HG03280 (cell line): Measurements from ENCODE around the gene ATXN7.

ENCODE experiments used
- ATAC-seq: cut with Tn5 transposase; IDR thresholded peaks from one replicate; pipeline ENCODE4 v1.9.1; 2021; ENCODE audit warnings: mild to moderate bottlenecking, moderate library complexity; ENCODE audit not compliant: unreplicated experiment

The ATXN7 gene

GRCh38 chr3:63905731-63906620, 42.3 kb downstream of the ATXN7 start:
- ATAC-seq: no peak

GRCh38 chr3:63908081-63908736, 44.5 kb downstream of the ATXN7 start:
- ATAC-seq: no peak

- no peak for ATAC-seq
These were observed 45.1 kb downstream of the ATXN7 start for GRCh38 chr3:63908776-63909175.

- ATAC-seq: no peak
These were observed 45.8 kb downstream of the ATXN7 start for GRCh38 chr3:63909431-63909830.

GRCh38 chr3:63910001-63910400, 46.3 kb downstream of the ATXN7 start:
- ATAC-seq: no peak

- no peak for ATAC-seq
These were observed 47.2 kb downstream of the ATXN7 start for GRCh38 chr3:63910891-63911290.

GRCh38 chr3:63911509-63911872, 47.8 kb downstream of the ATXN7 start:
- no peak for ATAC-seq

GRCh38 chr3:63911873-63912767, 48.5 kb downstream of the ATXN7 start, which contains the start of gene SCAANT1:
Gene SCAANT1 (minus strand): TSS chr3:63912383.
- ATAC-seq: peak; percentile 76

- ATAC-seq: peak; percentile 14
These were observed 49.3 kb downstream of the ATXN7 start for GRCh38 chr3:63912768-63913588.

GRCh38 chr3:63914312-63914711, 50.6 kb downstream of the ATXN7 start:
- no peak for ATAC-seq

- no peak for ATAC-seq
These were observed 54.7 kb downstream of the ATXN7 start for GRCh38 chr3:63918321-63918720.

GRCh38 chr3:63920001-63920400, 56.3 kb downstream of the ATXN7 start:
- ATAC-seq: no peak

- peak; percentile 80 for ATAC-seq
These were observed 58.2 kb downstream of the ATXN7 start for GRCh38 chr3:63921741-63922482.

GRCh38 chr3:63922491-63923199, 59.0 kb downstream of the ATXN7 start:
- no peak for ATAC-seq

GRCh38 chr3:63926309-63926708, 62.6 kb downstream of the ATXN7 start:
- ATAC-seq: no peak

- ATAC-seq: peak; percentile 78
These were observed 64.0 kb downstream of the ATXN7 start for GRCh38 chr3:63927422-63928280.

GRCh38 chr3:63931290-63931689, 67.6 kb downstream of the ATXN7 start:
- no peak for ATAC-seq
